ENCODE data around the gene MGLL.
"Not testable (repeated sequence)": the region's sequence is repeated elsewhere in the genome, so short reads cannot be mapped to it uniquely, and the experiment has no call there.

MGLL gene

GRCh38 chr3:127708837-127709236 lies 113.5 kb downstream of the MGLL start:
- Histone ChIP-seq H3K9me3 (ENCODE audit: control insufficient read depth, insufficient read depth, low read length) (no peaks in the 10 kb centered on the region), H3K36me3 (ENCODE audit: insufficient read depth, low read length) (no peaks in the 10 kb centered on the region), H3K9ac (ENCODE audit: low read depth, low read length) (no peak overlapping the region), H3K4me1 (ENCODE audit: insufficient read depth, low read length) (peaks cover 14% of the 10 kb centered on the region)

DNA sequence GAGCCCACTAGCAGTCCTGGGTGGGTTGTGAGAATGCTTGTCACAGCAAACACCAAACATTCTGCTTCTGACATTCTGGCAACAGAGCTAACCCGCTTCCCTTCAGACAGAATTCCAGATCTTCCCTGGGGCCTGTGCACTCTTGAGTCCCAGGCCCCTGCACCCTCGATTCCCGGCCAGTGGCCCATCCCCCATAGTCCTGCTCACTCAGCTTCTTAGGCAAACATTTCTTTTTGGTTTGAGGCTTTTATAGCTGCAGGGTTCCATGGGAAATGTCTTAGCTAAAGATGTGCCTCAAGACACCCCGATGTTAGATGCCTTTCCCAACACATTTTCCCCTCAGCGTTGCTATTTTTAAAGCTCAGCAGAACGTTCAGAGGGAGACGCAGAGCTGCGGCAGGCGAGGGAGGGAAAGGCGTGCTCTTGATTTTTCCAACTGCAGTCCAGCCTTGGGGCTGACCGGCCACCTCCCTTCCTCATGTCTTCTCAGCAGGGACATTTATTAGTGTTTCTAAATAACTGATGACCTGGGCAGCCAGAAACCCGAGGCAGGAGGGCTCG lies 114.4 kb downstream of the MGLL start:
- no peaks in the 10 kb centered on the region for H3K36me3 ChIP-seq (ENCODE audit: insufficient read depth, low read length)
- H3K9ac ChIP-seq (ENCODE audit: low read depth, low read length), result no peak overlapping the region
- no peaks in the 10 kb centered on the region for H3K9me3 ChIP-seq (ENCODE audit: control insufficient read depth, insufficient read depth, low read length)
- peaks cover 10% of the 10 kb centered on the region; the same call in 1 of the 2 replicates for H3K4me1 ChIP-seq (ENCODE audit: insufficient read depth, low read length)

- Histone ChIP-seq H3K4me1 (ENCODE audit: insufficient read depth, low read length) (peaks cover 10% of the 10 kb centered on the region; the same call in 1 of the 2 replicates), H3K9me3 (ENCODE audit: control insufficient read depth, insufficient read depth, low read length) (no peaks in the 10 kb centered on the region), H3K36me3 (ENCODE audit: insufficient read depth, low read length) (no peaks in the 10 kb centered on the region), H3K9ac (ENCODE audit: low read depth, low read length) (no peak overlapping the region)
Measured at GRCh38 chr3:127706785-127707351, 115.4 kb downstream of the MGLL start.

GRCh38 chr3:127706312-127706711 lies 116.0 kb downstream of the MGLL start:
- Histone ChIP-seq H3K9me3 (ENCODE audit: control insufficient read depth, insufficient read depth, low read length) (no peaks in the 10 kb centered on the region), H3K9ac (ENCODE audit: low read depth, low read length) (no peak overlapping the region), H3K4me1 (ENCODE audit: insufficient read depth, low read length) (peaks cover 9% of the 10 kb centered on the region; the same call in 1 of the 2 replicates), H3K36me3 (ENCODE audit: insufficient read depth, low read length) (no peaks in the 10 kb centered on the region)

- H3K9me3 ChIP-seq (ENCODE audit: control insufficient read depth, insufficient read depth, low read length); H3K36me3 ChIP-seq (ENCODE audit: insufficient read depth, low read length); H3K9ac ChIP-seq (ENCODE audit: low read depth, low read length); H3K4me1 ChIP-seq (ENCODE audit: insufficient read depth, low read length): not testable (repeated sequence)
Measured at GRCh38 chr3:127704840-127705239, 117.5 kb downstream of the MGLL start.

DNA sequence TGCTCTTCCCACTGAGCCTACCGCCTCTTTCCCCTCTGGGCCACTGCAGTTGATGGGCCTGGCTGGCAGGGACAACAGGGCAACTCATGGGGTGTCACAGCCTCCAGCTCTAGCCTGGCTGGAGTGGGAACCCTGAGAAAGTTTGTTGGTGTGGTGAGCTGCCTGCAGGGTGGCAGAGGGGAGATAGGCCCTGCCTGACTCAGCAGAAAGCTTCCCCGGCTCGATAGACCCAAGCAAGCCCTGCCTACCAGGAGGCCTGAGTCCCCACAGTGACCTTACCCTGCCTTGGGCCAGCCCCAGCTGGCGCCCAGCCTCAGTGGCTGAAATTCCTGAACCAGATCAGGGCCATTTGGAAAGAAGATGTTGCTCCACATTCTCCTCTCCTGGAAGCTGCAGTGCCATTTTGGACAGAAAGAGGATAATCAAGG lies 120.2 kb downstream of the MGLL start:
- Histone ChIP-seq H3K9me3 (ENCODE audit: control insufficient read depth, insufficient read depth, low read length) (no peaks in the 10 kb centered on the region), H3K9ac (ENCODE audit: low read depth, low read length) (no peak overlapping the region), H3K4me1 (ENCODE audit: insufficient read depth, low read length) (no peaks in the 10 kb centered on the region; the same call in 1 of the 2 replicates), H3K36me3 (ENCODE audit: insufficient read depth, low read length) (no peaks in the 10 kb centered on the region)

GRCh38 chr3:127701280-127701911 lies 120.9 kb downstream of the MGLL start:
- H3K9me3 ChIP-seq (ENCODE audit: control insufficient read depth, insufficient read depth, low read length), result no peaks in the 10 kb centered on the region
- H3K9ac ChIP-seq (ENCODE audit: low read depth, low read length), result no peak overlapping the region
- no peaks in the 10 kb centered on the region for H3K36me3 ChIP-seq (ENCODE audit: insufficient read depth, low read length)
- H3K4me1 ChIP-seq (ENCODE audit: insufficient read depth, low read length), result peaks cover 5% of the 10 kb centered on the region; the same call in 1 of the 2 replicates

DNA sequence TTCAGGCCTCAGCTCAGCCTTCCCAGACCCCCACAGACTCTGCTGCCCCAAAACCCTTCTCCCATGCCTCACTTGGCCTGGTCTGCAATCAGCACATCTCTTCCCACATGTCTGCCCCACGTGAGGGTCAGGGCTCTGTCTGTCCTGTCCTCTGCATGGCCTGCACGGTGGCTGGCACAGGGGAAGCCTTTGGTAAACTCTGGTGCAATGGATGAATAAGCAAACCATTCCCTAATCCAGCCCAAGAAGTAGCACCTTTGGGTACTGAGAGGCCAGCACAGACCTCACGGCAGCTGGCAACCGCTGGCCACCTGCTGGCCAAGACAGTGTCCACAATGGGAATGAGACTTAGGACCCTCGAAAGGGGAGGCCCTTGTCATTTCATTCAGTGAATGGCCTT lies 121.9 kb downstream of the MGLL start:
- no peaks in the 10 kb centered on the region for H3K36me3 ChIP-seq (ENCODE audit: insufficient read depth, low read length)
- peaks cover 5% of the 10 kb centered on the region; the same call in 1 of the 2 replicates for H3K4me1 ChIP-seq (ENCODE audit: insufficient read depth, low read length)
- no peak overlapping the region for H3K9ac ChIP-seq (ENCODE audit: low read depth, low read length)
- H3K9me3 ChIP-seq (ENCODE audit: control insufficient read depth, insufficient read depth, low read length), result no peaks in the 10 kb centered on the region

DNA sequence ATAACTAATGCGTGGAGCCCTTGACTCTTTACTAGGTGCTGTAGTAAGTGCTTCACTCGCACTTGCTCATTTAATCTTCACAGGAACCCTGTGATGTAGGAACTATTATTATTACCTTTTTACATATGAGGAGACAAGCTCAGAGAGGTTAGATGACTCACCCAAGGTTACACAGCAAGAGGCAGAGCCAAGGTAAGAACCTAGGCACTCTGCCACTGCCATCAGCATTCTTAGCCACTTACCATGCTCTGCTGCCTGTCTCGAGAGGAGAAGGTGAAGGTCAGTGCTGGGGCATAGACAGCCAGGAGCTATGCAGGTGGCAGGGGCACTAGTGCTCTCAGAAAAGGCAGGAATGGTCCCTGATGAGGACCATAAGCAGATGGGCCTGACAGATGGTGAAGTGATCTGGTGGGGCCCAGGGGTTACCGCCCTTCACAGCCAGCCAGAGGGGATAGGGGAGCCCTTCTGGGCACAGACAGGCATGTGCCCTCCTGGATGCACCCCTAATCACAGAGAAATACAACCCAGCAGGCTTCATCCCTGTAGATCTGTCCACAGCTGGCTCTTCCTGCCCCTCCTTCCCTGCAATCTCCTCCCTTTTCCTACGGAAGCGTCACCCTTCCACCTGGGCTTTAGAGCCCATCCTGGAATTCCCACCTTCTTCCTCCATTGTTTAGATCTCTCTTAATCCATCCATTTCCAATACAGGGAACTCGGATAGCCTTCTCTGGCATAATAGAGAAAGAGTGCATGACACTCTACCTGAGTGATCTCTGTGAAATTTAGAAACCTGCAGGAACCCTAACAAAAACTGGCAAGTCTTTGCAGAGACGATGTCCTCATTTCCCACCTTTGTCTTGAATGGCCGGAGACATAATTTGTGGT lies 122.7 kb downstream of the MGLL start:
- peaks cover 5% of the 10 kb centered on the region; the same call in 1 of the 2 replicates for H3K4me1 ChIP-seq (ENCODE audit: insufficient read depth, low read length)
- H3K36me3 ChIP-seq (ENCODE audit: insufficient read depth, low read length), result no peaks in the 10 kb centered on the region
- no peak overlapping the region for H3K9ac ChIP-seq (ENCODE audit: low read depth, low read length)
- H3K9me3 ChIP-seq (ENCODE audit: control insufficient read depth, insufficient read depth, low read length), result no peaks in the 10 kb centered on the region

GRCh38 chr3:127698691-127699415 lies 123.5 kb downstream of the MGLL start:
- H3K4me1 ChIP-seq (ENCODE audit: insufficient read depth, low read length), result peaks cover 5% of the 10 kb centered on the region; the same call in 1 of the 2 replicates
- H3K36me3 ChIP-seq (ENCODE audit: insufficient read depth, low read length), result no peaks in the 10 kb centered on the region
- no peaks in the 10 kb centered on the region for H3K9me3 ChIP-seq (ENCODE audit: control insufficient read depth, insufficient read depth, low read length)
- no peak overlapping the region for H3K9ac ChIP-seq (ENCODE audit: low read depth, low read length)

DNA sequence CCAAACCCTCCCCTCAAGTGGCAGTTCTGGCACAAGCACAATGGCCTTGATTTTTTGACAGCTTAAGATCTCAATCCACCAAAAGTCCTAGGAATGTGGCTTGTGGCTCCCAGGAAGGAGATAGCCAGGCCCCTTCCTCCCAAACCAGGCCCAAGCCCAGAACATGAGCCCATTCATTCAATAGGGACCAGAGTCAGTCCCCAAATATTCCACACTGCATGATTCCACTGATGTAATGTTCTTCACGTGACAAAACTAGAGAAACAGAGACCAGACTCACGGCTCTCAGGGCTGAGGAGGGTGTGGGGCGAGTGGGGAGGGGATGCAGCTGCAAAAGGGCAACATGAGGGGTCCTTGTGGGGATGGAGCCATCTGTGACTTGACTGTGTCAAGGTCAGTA lies 124.0 kb downstream of the MGLL start:
- H3K9me3 ChIP-seq (ENCODE audit: control insufficient read depth, insufficient read depth, low read length), result no peaks in the 10 kb centered on the region
- H3K9ac ChIP-seq (ENCODE audit: low read depth, low read length), result no peak overlapping the region
- peaks cover 5% of the 10 kb centered on the region; the same call in 1 of the 2 replicates for H3K4me1 ChIP-seq (ENCODE audit: insufficient read depth, low read length)
- no peaks in the 10 kb centered on the region for H3K36me3 ChIP-seq (ENCODE audit: insufficient read depth, low read length)

GRCh38 chr3:127697551-127698240 lies 124.6 kb downstream of the MGLL start:
- Histone ChIP-seq H3K36me3 (ENCODE audit: insufficient read depth, low read length) (no peaks in the 10 kb centered on the region), H3K9ac (ENCODE audit: low read depth, low read length) (peak overlapping the region; percentile 33; the same call in 1 of the 2 replicates), H3K4me1 (ENCODE audit: insufficient read depth, low read length) (peaks cover 5% of the 10 kb centered on the region; the same call in 1 of the 2 replicates), H3K9me3 (ENCODE audit: control insufficient read depth, insufficient read depth, low read length) (no peaks in the 10 kb centered on the region)

- no peaks in the 10 kb centered on the region for H3K36me3 ChIP-seq (ENCODE audit: insufficient read depth, low read length)
- peaks cover 13% of the 10 kb centered on the region; the same call in 1 of the 2 replicates for H3K4me1 ChIP-seq (ENCODE audit: insufficient read depth, low read length)
- no peaks in the 10 kb centered on the region for H3K9me3 ChIP-seq (ENCODE audit: control insufficient read depth, insufficient read depth, low read length)
- H3K9ac ChIP-seq (ENCODE audit: low read depth, low read length), result no peak overlapping the region
Measured at GRCh38 chr3:127694467-127695215, 127.7 kb downstream of the MGLL start.

All from ES-I3 (cell line).